COLO668 (cell line): ENCODE data around the gene NF1.
"Not testable (repeated sequence)": the region's sequence is repeated elsewhere in the genome, so short reads cannot be mapped to it uniquely, and the experiment has no call there.

Experiments
- DNase-seq: peaks from one replicate; lab custom pipeline; 2025; ENCODE audit not compliant: unreplicated experiment; lab: John Stamatoyannopoulos, UW

Gene NF1

DNA sequence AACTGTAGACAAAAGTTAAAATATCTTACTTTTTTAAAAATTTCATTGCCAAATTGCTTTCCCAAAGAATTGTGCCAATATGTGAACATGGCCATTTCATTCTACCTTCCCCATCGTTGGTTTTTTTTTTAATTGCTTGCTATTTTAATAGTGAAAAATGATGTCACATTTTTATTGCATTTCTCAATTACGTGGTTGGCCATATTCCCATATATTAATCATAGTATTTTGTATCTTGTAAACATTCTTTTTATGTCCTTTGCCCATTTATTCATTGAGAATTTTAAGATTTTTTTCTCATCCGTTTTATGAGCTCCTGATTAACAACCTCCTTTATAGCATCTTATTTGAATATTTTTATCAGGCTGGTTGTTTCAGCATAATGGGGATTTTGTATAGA is 195.0 kb downstream of the NF1 start:
- DNase-seq, result no peak

DNA sequence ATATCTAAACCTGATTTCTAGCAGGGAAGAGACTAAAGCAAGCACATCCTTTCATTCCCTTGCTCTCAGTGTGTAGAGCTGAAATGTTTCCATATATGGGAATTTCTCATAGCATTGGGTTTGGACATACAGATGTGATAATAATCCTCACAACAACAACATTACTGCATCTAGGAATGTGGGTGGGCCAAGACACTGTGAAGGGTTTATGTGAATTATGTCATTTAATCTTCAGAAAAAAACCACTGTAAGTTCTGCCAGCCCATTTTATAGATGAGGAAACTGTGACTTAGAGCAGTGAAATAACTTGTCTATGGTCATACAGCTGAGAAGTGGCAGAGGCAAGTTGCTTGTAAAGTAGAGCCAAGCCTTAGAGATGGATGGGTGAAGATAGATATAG is 197.0 kb downstream of the NF1 start:
- no peak for DNase-seq

DNA sequence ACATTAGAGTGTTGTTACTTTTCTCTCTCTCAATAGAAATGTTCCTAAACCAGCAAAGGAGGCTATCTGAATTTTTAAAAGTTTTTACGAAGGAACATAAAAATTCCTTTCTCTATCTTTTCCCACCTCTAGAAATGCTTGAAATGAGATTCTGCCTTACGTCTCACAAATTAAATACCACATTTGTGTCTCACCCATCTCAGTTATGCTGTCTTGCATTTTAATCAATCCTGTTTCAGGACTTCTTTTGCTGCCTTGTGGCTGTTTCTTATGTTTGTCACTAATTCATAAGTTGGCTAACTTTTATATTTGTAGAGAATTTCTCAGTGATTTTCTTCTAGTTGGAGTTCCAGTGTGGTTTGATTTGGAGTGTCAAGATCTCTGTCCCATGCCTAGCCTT is 198.8 kb downstream of the NF1 start:
- no peak for DNase-seq

DNA sequence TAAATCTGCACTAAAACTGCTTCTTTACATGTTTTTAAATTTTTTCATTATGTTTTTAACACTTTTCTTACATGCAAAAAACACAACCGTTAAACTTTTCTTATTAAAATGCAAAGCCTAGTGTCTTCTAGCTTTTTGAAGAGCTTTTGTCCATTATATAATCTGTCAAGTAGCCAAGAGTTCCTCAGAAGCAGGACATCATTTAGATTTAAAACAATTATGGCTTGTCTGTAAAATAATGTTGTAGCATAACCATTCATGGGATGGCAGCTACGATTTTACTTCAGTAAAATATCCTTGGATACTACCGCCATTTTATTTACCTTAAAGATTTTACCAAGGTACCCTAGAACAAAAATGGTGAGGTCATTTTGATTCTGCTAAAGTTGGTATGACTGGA is 199.5 kb downstream of the NF1 start:
- no peak for DNase-seq

DNA sequence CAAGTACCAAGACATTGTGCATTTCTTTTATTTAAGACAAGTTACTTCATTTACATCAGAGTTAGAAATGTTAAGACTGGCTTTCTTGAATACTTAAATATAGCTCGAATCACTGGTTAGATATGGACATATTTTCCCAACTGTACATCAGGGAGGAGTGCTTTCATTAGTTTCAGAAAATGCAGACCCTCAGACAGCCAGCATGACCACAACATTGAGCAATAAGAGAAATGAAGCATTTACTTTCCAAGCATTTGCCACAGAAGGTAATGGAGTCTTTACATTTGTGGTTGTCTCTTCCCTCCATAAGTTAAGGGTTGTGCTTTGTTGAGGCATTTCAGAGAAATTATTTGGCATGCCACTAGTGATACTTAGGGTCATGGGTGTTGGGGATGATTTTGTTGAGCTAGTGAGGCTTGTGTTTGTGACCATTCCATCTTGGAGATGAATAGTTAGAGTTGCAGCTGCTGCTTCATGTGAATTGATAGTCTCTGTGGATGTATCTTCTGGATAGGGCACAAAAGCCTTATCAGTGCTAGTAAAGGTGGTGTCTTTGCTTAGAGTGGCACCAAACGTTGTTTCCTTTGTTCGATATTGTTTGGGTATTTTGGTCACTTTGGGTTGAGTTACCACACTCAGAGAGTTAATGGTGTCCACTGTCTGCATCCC is 200.2 kb downstream of the NF1 start:
- DNase-seq, result no peak

DNA sequence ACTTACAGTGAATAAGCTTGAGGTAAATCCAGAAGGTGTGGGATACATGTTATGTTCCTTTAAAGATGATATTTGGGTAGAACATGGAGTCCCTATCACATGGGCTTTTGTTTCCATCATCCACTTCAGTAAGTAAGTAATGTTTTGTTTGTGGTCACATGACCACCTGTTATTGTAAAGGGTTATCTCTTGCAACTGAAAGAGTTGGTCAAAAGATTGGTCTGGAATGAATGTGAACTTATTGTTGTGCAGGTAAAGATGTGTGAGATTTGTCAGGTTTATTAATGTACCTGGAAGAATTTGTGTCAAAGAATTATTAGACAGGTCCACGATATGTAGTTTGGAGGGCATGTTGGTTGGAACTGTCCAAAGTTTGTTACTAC is 200.7 kb downstream of the NF1 start:
- no peak for DNase-seq

DNA sequence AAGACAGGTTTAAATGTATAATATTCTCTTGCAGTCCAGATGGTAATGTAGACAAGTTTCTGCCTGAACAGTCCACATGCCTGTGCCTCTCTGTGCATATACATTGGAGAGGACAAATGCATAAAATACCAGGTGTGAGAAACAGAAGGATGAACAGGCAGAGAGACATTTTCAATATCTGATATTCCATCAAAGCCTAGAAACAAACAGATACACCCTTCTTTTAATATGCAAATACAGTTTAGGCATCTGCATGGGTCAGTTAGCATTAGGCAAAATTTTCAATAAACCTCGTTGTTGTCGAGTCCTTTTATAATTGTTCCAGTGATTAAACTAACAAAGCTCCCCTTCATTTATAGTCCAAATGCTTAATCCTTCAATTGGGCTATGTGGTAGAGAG is 201.4 kb downstream of the NF1 start:
- no peak for DNase-seq

DNA sequence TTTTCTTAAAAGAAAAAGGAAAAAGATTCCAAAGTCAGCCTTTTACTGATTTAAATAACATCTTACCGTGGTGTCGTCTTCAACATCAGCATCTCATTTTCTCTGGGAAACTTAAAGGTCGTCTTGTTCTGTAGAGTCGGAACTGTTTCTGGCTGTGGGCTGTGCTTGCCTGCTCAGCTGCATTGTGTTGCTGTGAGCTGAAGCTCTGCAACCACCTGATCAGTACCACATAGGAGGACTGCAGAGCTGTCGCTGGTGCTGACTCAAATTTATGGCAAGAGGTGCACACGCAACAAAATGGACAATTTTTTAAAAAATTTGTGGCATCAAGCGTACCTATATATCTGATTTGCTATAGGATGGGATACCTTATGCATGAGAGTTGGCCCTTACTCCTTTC is 202.3 kb downstream of the NF1 start, which contains the start of gene OMG:
OMG (minus strand) TSS at position 150 of the 400 bp plus-strand sequence. CDS start 908 bp downstream, outside the sequence.
- no peak for DNase-seq

DNA sequence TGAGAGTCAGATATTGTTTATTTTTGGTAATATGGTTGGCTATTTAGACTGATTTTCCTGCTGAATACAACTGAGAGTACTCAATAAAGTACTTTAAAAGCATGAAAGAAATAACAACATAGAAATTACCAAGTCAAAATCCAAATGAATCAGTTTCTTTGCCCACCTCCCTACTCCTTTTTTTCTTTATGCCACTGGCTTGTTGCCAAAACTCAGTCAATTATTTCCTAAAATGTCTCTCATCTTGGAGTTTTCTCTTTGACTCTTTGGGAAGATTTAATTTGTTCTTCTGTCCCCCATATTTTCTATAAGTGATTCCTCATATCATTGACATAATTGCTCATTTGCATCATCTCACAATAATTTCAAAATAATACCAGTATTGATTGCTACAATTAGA is 204.8 kb downstream of the NF1 start:
- DNase-seq, result no peak

DNA sequence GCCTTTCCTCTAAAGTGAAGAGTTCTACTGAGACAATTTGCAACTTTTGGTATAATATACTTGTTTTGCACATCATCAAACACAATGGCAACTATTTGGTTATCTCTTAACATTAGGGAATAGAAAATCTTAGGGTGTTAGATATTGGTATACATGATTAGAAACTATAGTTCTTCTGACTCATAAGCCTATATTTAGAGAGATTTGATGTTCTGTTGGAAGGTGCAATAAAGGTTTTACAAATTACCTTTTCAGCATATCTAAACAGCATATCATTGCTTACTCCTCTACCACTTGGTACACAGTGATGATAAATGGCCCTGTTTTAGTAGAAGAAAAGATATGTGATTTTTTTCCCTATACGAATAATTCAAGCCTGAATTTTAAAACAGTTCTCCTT is 212.9 kb downstream of the NF1 start:
- no peak for DNase-seq

DNA sequence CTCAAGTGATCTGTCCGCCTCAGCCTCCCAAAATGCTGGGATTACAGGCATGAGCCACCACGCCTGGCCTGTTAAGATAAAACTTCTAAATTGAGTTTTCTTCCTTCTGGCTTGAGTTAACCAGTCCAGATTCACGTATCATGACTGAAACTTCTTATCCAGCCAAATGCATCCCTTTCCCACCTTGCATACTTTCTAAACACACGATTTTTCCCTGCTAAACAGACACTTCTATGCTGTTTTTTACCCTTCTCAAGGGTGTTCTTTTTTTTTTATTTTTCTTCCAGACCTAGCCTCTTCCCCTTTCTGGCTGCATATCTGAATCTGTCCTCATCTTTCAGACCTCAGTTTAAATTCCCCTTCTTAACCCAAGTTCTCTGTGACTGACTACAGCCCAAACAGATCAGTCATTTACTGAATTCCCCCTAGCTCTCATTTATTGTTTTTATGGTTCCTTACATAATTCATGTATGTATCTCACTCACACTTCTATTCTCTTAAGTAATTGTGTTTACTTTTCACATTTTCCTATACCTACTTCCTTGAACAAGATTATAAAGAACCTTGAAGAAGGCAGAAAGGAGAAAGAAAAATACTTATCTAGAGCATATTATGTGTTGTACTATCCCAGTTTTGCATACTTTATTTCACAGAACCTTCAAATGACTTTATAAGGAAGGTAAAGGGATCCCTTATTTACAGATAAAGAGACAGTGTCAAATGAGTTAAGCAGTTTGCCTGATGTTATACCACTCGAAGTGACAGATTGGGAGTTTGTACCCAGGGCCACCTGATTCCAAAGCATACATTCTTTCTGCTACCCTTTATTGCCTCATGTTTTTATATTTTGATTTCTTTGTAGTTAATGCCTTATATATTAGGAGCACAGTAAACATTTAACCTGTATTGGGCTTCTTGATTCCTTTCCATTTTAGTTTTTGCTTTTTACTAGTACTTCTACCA is 213.9 kb downstream of the NF1 start:
- no peak for DNase-seq

DNA sequence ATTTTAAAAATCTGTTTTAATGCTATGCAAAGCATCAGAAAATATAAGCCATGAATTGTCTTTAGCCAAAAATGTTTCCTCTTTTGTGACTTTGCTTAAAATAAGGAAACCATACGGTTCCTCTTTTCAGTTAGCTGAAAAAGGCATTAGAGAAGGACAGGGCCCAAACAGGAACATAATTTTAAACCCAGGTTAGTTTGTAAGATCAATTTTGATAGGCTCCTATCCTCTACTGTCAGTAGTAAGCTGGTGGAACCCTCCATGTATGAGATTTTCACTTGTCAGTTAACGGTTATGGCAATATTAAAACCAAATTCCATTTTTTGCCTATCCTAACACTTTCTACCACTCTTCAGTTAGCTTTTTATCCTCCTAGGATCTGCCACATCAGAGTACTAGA is 214.8 kb downstream of the NF1 start:
- no peak for DNase-seq

DNA sequence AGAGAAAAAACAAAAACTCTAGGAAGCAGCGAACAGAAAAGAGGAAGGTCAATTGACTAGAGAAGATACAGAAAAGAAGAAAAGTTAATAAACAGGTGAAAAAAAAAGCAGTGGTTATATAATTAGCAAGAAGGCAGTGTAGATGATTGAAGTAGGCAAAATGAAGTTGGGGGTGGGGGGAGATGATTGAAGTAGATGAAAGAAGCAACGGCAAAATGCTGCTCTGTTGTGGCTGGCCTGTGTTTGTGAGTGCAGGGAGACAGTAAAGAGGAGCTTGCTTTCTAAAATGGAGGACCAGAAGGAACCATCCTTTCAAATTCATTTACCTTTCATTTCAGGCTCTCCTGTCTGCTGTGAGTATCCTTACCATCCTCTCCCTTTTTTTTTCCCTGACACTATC is 215.5 kb downstream of the NF1 start:
- no peak for DNase-seq

DNA sequence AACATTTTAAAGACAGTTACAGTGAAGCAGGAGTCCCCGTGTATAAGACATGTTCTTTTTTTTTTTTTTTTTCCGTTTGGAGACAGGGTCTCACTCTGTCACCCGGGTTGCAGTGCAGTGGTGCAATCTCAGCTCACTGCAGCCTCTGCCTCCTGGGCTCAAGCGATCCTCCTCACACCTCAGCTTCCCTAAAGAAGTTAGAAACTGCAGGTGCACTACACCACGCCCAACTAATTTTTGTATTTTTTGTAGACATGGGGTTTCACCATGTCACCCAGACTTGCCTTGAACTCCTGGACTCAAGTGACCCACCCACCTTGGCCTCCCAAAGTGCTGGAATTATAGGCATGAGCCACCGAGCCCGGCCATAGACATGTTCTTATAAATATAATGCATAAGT is 216.1 kb downstream of the NF1 start:
- DNase-seq, result no peak

DNA sequence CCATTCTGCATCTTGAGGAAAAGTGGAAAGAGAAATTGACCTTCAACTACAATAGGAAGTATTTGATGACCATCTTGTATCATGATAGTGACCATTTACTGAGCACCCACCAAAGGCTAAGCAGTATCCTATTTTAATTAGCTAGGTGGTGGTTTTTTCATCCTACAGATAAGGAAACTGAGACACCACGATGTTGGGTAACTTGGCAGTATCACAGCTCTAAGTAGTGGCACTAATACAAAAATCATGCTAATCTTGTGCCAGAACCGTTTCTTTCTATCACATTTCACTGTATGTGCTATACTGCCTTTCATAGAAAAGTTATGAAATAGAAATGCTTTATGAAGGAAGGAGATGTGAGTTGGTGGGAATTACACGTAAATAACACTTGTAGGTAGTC is 216.7 kb downstream of the NF1 start:
- DNase-seq, result no peak

DNA sequence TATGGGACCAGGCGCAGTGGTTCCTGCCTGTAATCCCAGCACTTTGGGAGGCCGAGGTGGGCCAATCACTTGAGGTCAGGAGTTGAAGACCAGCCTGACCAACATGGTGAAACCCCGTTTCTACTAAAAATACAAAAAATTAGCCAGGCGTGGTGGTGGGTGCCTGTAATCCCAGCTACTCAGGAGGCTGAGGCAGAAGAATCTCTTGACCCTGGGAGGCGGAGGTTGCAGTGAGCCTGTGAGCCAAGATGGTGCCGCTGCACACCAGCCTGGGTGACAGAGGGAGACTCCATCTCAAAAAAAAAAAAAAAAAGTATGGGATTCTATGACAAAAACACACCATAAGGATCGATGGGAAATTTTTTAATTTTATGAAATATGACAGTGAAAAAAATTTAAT is 217.4 kb downstream of the NF1 start:
- not testable (repeated sequence) for DNase-seq

DNA sequence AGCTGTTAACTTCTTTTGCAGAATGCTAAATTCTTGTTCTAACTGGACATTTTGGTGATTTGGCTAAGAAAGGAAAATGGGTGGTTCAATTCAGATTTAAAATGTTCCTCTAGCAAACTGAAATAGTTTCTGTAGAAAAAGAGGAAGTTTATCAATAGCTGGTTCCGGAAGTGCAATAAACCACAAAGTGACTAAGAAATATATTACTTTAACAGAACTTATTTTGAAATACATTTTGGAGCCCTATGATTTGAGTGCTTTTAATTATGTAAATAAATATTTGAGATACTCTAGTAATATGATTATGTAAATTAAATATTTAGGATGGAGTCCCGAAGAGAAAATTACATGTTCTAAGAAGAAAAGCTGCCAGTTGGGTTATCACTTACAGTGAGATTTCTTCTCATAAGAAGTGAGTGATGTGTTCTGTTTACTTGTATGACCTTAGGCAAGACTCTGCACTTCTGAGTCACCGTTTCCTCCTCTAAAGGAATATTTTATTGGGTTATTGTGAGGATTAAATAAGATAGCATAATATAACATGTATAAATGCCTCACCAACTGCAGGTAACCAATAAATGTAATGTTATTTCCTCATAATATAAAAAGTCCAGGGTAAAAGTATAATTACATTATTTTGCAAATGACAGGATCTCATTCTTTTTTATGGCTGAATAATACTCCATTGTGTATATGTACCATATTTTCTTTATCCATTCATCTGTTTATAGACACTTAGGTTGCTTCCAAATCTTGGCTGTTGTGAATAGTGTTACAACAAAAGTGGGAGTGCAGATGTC is 219.4 kb downstream of the NF1 start, which contains the start of gene EVI2B:
EVI2B (minus strand) TSS at position 73 of the 800 bp plus-strand sequence. CDS start 8,445 bp downstream, outside the sequence.
- DNase-seq, result no peak

DNA sequence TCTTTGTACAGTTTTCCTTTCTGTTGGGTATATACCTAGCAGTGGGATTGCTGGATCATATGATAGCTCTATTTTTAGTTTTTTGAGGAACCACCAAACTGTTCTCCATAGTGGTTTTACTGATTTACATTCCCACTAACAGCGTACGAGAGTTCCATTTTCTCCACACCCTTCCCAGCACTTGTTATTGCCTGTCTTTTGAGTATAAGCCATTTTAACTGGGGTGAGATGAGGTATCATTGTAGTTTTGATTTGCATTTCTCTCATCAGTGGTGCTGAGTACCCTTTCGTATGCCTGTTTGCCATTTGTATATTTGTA is 220.0 kb downstream of the NF1 start:
- no peak for DNase-seq

DNA sequence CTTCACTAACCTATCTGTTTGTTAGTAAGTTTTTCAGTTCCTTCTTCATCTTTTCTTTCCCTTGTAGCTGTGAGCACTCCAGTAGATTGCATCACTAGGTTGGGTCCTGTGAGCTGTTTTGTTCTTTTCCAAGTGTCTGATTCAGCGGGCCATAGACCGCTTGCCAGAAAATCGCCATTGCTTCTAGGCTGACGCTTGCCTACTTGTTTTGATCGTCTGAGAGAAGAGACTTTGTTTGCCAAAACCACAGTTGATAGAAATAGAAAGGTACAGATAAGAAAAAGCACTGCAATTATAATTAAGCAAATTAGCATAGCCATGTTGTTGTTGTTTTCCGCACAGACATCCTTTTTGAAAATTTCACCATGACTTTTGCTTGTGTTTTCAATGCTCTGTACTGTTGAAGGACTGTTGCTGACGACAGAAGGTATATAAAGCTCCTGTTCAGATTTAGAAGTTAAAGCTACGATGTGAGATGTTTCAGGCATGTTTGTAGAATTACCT is 223.6 kb downstream of the NF1 start:
- DNase-seq, result no peak

DNA sequence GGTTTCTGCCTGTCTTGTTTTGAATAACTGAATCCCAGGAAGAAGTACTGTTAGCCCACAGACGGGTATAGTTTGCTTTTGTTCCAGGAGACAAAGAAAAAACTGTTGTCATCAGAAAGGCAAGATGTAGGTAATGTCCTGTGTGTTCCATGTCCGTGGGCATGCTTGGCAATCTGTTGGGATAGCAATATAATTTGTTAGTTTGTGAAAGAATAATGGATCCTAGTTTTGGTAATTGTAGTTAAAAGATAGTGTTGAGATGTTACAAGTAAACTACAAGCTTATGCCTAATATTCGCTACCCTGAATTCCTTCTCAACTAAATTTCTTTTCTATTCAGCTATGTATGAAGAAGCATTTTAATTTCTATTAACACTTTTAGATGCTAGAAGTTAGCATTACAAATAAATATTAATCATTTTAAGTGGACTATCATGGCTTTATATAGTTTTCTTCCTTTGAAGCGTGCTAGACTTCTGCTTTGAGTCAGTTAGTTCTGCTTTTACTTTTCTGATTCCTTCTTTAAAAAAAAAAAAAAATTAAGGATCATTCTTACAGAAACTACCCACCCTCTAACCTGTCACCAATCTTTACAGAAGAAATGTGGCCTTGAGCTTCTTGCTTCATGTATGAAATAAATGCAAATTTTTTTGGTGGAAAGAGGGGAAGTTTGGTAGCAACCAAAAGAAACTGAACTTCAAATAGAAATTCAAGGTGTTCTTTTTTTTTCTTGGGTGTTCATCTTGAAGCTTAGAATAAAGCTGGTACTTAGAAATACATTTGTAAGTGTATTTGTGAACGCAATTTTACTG is 224.3 kb downstream of the NF1 start:
- DNase-seq, result no peak

DNA sequence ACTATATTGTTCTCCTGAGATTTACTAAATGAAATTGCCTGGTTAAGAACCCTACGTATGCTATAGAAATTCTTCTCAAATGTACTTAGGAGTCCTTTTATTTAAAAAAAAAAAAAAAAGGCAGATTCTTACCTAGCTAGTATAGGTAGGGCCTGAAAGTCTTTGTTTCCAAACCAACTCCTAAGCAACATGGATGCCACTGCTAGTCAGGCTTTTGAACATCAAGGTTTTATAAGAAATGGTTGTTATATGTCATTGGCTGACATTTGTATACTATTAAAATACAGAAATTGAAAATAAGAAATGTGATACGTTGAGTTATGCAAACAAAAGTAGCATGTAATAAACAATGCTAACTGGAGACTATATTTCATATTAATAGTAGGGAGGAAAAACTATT is 225.5 kb downstream of the NF1 start:
- DNase-seq, result no peak
